Eye (tissue), 1 donor: ENCODE results near the gene ECSIT.

Source experiments
- DNase-seq: peaks from one replicate; pipeline ENCODE4 v3.0.0-alpha.2; 2015

Gene ECSIT

GRCh38 chr19:11499220-11499726, 29.7 kb downstream of the ECSIT start:
- no peak for DNase-seq

- DNase-seq: peak; percentile 65
Measured at GRCh38 chr19:11496391-11497163, 32.4 kb downstream of the ECSIT start.

- no peak for DNase-seq
Measured at GRCh38 chr19:11495885-11496284, 33.0 kb downstream of the ECSIT start.

GRCh38 chr19:11495481-11495880, 33.5 kb downstream of the ECSIT start:
- DNase-seq: no peak

GRCh38 chr19:11494634-11495285, 34.2 kb downstream of the ECSIT start:
- DNase-seq: no peak

GRCh38 chr19:11489378-11489777, 39.6 kb downstream of the ECSIT start:
- no peak for DNase-seq

GRCh38 chr19:11486661-11487503, 42.1 kb downstream of the ECSIT start:
- DNase-seq: no peak

GRCh38 chr19:11485245-11485837, 43.6 kb downstream of the ECSIT start:
- no peak for DNase-seq

- no peak for DNase-seq
Measured at GRCh38 chr19:11483366-11484111, 45.4 kb downstream of the ECSIT start.

- peak; percentile 94 for DNase-seq
Measured at GRCh38 chr19:11482384-11483050, 46.4 kb downstream of the ECSIT start.

- peak; percentile 92 for DNase-seq
Measured at GRCh38 chr19:11481534-11482383, 47.2 kb downstream of the ECSIT start.

GRCh38 chr19:11480715-11481533, 48.0 kb downstream of the ECSIT start, which contains the start of gene ELAVL3:
ELAVL3 (minus strand) TSS chr19:11481046; CDS start chr19:11480608, 438 bp downstream.
- peak; percentile 81 for DNase-seq

GRCh38 chr19:11479898-11480714, 48.8 kb downstream of the ECSIT start:
- peak; percentile 58 for DNase-seq

- DNase-seq: peak; percentile 84
Measured at GRCh38 chr19:11479090-11479897, 49.6 kb downstream of the ECSIT start.

- no peak for DNase-seq
Measured at GRCh38 chr19:11478167-11479089, 50.5 kb downstream of the ECSIT start.

GRCh38 chr19:11475861-11476260, 53.1 kb downstream of the ECSIT start:
- DNase-seq: no peak
